B cell (primary cell): ENCODE data around the gene GP1BB.

Experiments used
- CTCF ChIP-seq: fragments of 200-600 bp; IDR thresholded peaks from one replicate; pipeline ENCODE4 v1.8.0; 2022; ENCODE audit warnings: antibody characterized with exemption, mild to moderate bottlenecking
- EZH2 ChIP-seq: IDR thresholded peaks from 2 replicates; pipeline ENCODE4 v1.6.1; 2012; ENCODE audit warnings: borderline replicate concordance, low read depth, mild to moderate bottlenecking, moderate library complexity, low read length; ENCODE audit not compliant: insufficient read depth, poor library complexity, severe bottlenecking

GRCh38 chr22:19722178-19722981 is 959 bp upstream of the GP1BB start:
- TF ChIP-seq CTCF (no peak), EZH2 (no peak)
